ENCODE results near the gene TNFSF10.

DNA sequence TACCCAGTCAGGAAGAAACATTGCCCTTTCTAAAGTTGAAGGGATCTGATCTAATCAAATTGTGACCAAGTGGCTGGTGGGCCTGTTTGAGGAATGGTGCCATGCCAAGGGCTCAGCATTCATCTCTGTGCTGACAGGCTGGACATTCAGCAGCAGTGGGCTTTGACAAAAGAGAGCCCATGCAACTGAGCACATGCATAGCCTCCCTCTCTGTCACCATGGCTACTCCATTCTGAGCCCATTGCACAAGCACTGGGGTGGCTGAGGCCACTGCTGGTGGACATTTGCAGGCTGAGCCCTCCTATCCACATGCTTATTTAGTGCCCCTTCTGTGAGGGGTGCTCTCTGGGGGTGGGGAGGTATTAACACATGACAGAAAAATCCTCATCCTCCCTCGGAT lies 28.6 kb upstream of the TNFSF10 start:
- TF ChIP-seq, protein P1, sequence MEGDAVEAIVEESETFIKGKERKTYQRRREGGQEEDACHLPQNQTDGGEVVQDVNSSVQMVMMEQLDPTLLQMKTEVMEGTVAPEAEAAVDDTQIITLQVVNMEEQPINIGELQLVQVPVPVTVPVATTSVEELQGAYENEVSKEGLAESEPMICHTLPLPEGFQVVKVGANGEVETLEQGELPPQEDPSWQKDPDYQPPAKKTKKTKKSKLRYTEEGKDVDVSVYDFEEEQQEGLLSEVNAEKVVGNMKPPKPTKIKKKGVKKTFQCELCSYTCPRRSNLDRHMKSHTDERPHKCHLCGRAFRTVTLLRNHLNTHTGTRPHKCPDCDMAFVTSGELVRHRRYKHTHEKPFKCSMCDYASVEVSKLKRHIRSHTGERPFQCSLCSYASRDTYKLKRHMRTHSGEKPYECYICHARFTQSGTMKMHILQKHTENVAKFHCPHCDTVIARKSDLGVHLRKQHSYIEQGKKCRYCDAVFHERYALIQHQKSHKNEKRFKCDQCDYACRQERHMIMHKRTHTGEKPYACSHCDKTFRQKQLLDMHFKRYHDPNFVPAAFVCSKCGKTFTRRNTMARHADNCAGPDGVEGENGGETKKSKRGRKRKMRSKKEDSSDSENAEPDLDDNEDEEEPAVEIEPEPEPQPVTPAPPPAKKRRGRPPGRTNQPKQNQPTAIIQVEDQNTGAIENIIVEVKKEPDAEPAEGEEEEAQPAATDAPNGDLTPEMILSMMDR (IDR thresholded peaks at IDR 0.05): no peak
- no peak for TF ChIP-seq ZFX (IDR thresholded peaks at IDR 0.05; ENCODE audit: borderline replicate concordance)

Data from 22Rv1 (cell line).